Activated CD4-positive, alpha-beta T cell treated with anti-CD3 and anti-CD28 coated beads for 24 hours (primary cell): ENCODE results near the gene YEATS2.

Experiments used
- DNase-seq, 2 donors: peaks; one replicate each; pipeline ENCODE4 v3.0.0-alpha.2; 2020; ENCODE audit warnings: low read depth in 2 of 2

The YEATS2 gene

GRCh38 chr3:183833516-183833915, 135.9 kb downstream of the YEATS2 start:
- no peak for DNase-seq

GRCh38 chr3:183837390-183837789, 139.8 kb downstream of the YEATS2 start:
- DNase-seq: no peak

- no peak for DNase-seq
Observed at GRCh38 chr3:183837894-183838293, 140.3 kb downstream of the YEATS2 start.

DNA sequence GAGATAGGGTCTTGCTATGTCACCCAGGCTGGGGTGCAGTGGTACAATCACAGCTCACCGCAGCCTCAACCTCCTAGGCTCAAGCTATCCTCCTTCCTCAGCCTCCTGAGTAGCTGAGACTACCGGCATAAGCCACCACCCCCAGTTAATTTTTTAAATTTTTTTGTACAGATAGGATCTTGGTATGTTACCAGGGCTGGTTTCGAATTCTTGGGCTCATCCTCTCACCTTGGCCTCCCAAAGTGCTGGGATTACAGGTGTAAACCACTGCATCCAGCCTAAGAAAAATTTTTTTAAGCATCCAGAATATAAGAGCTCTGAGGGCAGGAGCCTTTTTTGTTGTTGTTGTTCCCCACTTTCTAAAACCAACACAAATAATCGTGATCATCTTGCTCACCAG, 142.2 kb downstream of the YEATS2 start:
- no peak for DNase-seq

GRCh38 chr3:183844606-183845005, 147.0 kb downstream of the YEATS2 start:
- DNase-seq: no peak

GRCh38 chr3:183845090-183845489, 147.5 kb downstream of the YEATS2 start:
- DNase-seq: no peak

- no peak for DNase-seq
Observed at GRCh38 chr3:183845608-183846288, 148.2 kb downstream of the YEATS2 start.

GRCh38 chr3:183854318-183855035, 156.9 kb downstream of the YEATS2 start:
- DNase-seq: no peak

GRCh38 chr3:183857863-183858262, 160.3 kb downstream of the YEATS2 start:
- no peak for DNase-seq
